GM23338 (cell line): Measurements from ENCODE around the gene GSG1.

Experiments
- CTCF ChIP-seq, 2 experiments: fragments of 200-600 bp in 1 of 2; sonication (generic) in 1 of 2; conservative IDR thresholded peaks; 2 replicates each; pipeline versions ENCODE4 v1.5.1 to v1.6.1; 2016 to 2017; ENCODE audit warnings: antibody characterized with exemption in 2 of 2, low read depth in 2 of 2, mild to moderate bottlenecking in 2 of 2, moderate library complexity in 1 of 2
- EZH2 ChIP-seq: fragments of 200-600 bp; sonication (generic); IDR thresholded peaks from one replicate; pipeline ENCODE4 v1.8.0; 2017; ENCODE audit warnings: antibody characterized with exemption, mild to moderate bottlenecking, low read depth; ENCODE audit not compliant: unreplicated experiment
- EZH2phosphoT487 ChIP-seq: fragments of 200-600 bp; sonication (generic); IDR thresholded peaks from one replicate; pipeline ENCODE4 v1.8.1; 2018; ENCODE audit warnings: antibody characterized with exemption; ENCODE audit not compliant: unreplicated experiment
- JUNB ChIP-seq: IDR thresholded peaks from one replicate; pipeline ENCODE4 v1.6.1; 2016; ENCODE audit warnings: antibody characterized with exemption; ENCODE audit not compliant: unreplicated experiment
- POLR2AphosphoS5 ChIP-seq: IDR thresholded peaks from 2 replicates; pipeline ENCODE4 v1.6.1; 2016; ENCODE audit warnings: antibody characterized with exemption, low read depth
- REST ChIP-seq: IDR thresholded peaks from one replicate; pipeline ENCODE4 v1.6.1; 2018; ENCODE audit warnings: antibody characterized with exemption; ENCODE audit not compliant: unreplicated experiment
- ZNF114 ChIP-seq: fragments of 250-450 bp; sonication (Bioruptor Pico); IDR thresholded peaks from 2 replicates; pipeline ENCODE4 v1.5.0; 2020; ENCODE audit warnings: mild to moderate bottlenecking, moderate library complexity
- ZNF331 ChIP-seq: fragments of 250-450 bp; sonication (Bioruptor Pico); IDR thresholded peaks from 2 replicates; pipeline ENCODE4 v1.5.0; 2020; ENCODE audit warnings: low read depth, mild to moderate bottlenecking, moderate library complexity

GRCh38 chr12:13093191-13093847, 10.1 kb downstream of the GSG1 start:
- TF ChIP-seq JUNB (no peak), CTCF (conservative IDR thresholded peaks at IDR 0.05; ENCODE audit: low read depth in 2 of 2) (no peak), ZNF331 (CRISPR knock-in tag) (no peak), REST (no peak), EZH2 (no peak), EZH2phosphoT487 (no peak), ZNF114 (CRISPR knock-in tag) (no peak), POLR2AphosphoS5 (no peak)
